GM12891 (cell line): ENCODE measurements around the gene SCP2D1.

Experiments
- DNase-seq: peaks from one replicate; pipeline ENCODE4 v3.0.0; 2011; ENCODE audit warnings: low spot score; ENCODE audit not compliant: insufficient read length
- FAIRE-seq: peaks from 2 replicates; lab custom pipeline; 2011; peaks lifted over from hg19 to GRCh38; lab: Jason Lieb, UNC
- POU2F2 ChIP-seq: IDR thresholded peaks from 2 replicates; pipeline ENCODE4 v1.6.1; 2011; ENCODE audit warnings: low read depth, mild to moderate bottlenecking, control low read depth, low read length, moderate library complexity
- SPI1 ChIP-seq: IDR thresholded peaks from 2 replicates; pipeline ENCODE4 v1.6.1; 2011; ENCODE audit warnings: low read depth, low read length, control low read depth

SCP2D1 gene

DNA sequence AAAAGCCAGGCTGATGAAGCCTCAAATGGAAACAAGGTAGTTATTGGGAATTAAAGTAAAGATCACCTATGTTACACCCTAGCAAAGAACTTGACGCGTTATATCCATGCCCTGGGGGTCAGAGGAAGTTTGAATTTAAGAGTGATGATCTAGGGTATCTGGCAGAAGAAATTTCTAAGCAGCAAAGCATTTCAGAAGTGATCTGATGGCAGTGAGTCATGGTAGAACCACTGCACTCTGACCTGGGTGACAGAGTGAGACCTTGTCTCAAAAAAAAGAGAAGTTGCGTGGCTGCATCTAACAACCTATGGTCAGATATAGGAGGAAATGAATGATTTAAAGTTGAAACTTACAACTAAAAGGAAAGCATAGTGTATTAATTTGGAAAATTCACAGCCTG is 45.2 kb downstream of the SCP2D1 start:
- TF ChIP-seq POU2F2, result no peak
- no peak for TF ChIP-seq SPI1
- DNase-seq (no peak), FAIRE-seq (no peak)
